Type B pancreatic cell (in vitro differentiated cells): ENCODE data around the gene ABHD2. TPM values are rescaled to one million over a fixed set of nuclear protein-coding genes. Genes with fewer than 3 reads are reported as not detected.
"Not testable (repeated sequence)": the region's sequence is repeated elsewhere in the genome, so short reads cannot be mapped to it uniquely, and the experiment has no call there.

Source experiments
- DNase-seq: peaks from one replicate; pipeline ENCODE4 v3.0.0; 2021; ENCODE audit warnings: mixed read lengths; ENCODE audit not compliant: unreplicated experiment; ENCODE audit errors: extremely low spot score
- H3K27ac Mint-ChIP-seq: 2 replicates; pipeline ENCODE4 v1.8.0; 2021; ENCODE audit warnings: mild to moderate bottlenecking, mixed read lengths
- H3K27me3 Mint-ChIP-seq: 2 replicates; pipeline ENCODE4 v1.8.0; 2021; ENCODE audit warnings: mixed read lengths
- H3K36me3 Mint-ChIP-seq: 2 replicates; pipeline ENCODE4 v1.8.0; 2021; ENCODE audit warnings: mixed read lengths
- H3K4me1 Mint-ChIP-seq: one replicate; pipeline ENCODE4 v1.8.0; 2021; ENCODE audit warnings: mixed read lengths; ENCODE audit not compliant: unreplicated experiment
- H3K4me3 Mint-ChIP-seq: 2 replicates; pipeline ENCODE4 v1.8.0; 2021; ENCODE audit warnings: mild to moderate bottlenecking, mixed read lengths
- H3K9me3 Mint-ChIP-seq: 2 replicates; pipeline ENCODE4 v1.8.0; 2021; ENCODE audit warnings: mixed read lengths
- CTCF ChIP-seq: fragments of 200-600 bp; sonication (generic); conservative IDR thresholded peaks from 2 replicates; pipeline ENCODE4 v1.5.0; 2021; ENCODE audit warnings: antibody characterized with exemption, mild to moderate bottlenecking
- total RNA-seq: library from RNA; stranded (reverse); gene quantifications from 2 replicates; pipeline ENCODE4 v1.2.1, GENCODE V29; 2021; ENCODE audit warnings: low replicate concordance

ABHD2 gene
- total RNA-seq, 1 donor from 2014 or later = 55.4 TPM

GRCh38 chr15:89077750-89078149, 10.5 kb upstream of the ABHD2 start:
- no peaks in the 10 kb centered on the region for H3K4me1 Mint-ChIP-seq
- no peak for TF ChIP-seq CTCF
- DNase-seq = no peak
- no peaks in the 10 kb centered on the region for H3K9me3 Mint-ChIP-seq
- no peaks in the 10 kb centered on the region for H3K36me3 Mint-ChIP-seq
- H3K27ac Mint-ChIP-seq = no peak overlapping the region
- H3K27me3 Mint-ChIP-seq = peaks cover 11% of the 10 kb centered on the region
- H3K4me3 Mint-ChIP-seq = no peak overlapping the region

GRCh38 chr15:89078851-89079810, 9.1 kb upstream of the ABHD2 start:
- H3K27me3 Mint-ChIP-seq = peaks cover 11% of the 10 kb centered on the region
- no peaks in the 10 kb centered on the region for H3K36me3 Mint-ChIP-seq
- no peaks in the 10 kb centered on the region for H3K9me3 Mint-ChIP-seq
- H3K4me1 Mint-ChIP-seq = no peaks in the 10 kb centered on the region
- H3K4me3 Mint-ChIP-seq = no peak overlapping the region
- DNase-seq = no peak
- H3K27ac Mint-ChIP-seq = no peak overlapping the region
- TF ChIP-seq CTCF = no peak

GRCh38 chr15:89081878-89082277, 6.4 kb upstream of the ABHD2 start:
- no peak overlapping the region for H3K4me3 Mint-ChIP-seq
- no peak for TF ChIP-seq CTCF
- H3K4me1 Mint-ChIP-seq = peaks cover 9% of the 10 kb centered on the region
- H3K9me3 Mint-ChIP-seq = no peaks in the 10 kb centered on the region
- peaks cover 11% of the 10 kb centered on the region for H3K27me3 Mint-ChIP-seq
- DNase-seq = no peak
- no peaks in the 10 kb centered on the region for H3K36me3 Mint-ChIP-seq
- no peak overlapping the region for H3K27ac Mint-ChIP-seq

GRCh38 chr15:89083246-89083645, 5.0 kb upstream of the ABHD2 start:
- DNase-seq = no peak

GRCh38 chr15:89085289-89085926, 2.8 kb upstream of the ABHD2 start:
- no peak overlapping the region for H3K27ac Mint-ChIP-seq

More at GRCh38 chr15:89083246-89083645, 5.0 kb upstream of the ABHD2 start:
- peaks cover 6% of the 10 kb centered on the region for H3K27me3 Mint-ChIP-seq
- no peaks in the 10 kb centered on the region for H3K36me3 Mint-ChIP-seq
- no peaks in the 10 kb centered on the region for H3K9me3 Mint-ChIP-seq
- no peak overlapping the region for H3K27ac Mint-ChIP-seq
- H3K4me3 Mint-ChIP-seq = no peak overlapping the region
- H3K4me1 Mint-ChIP-seq = peaks cover 9% of the 10 kb centered on the region
- no peak for TF ChIP-seq CTCF

GRCh38 chr15:89085933-89086332, 2.3 kb upstream of the ABHD2 start:
- H3K9me3 Mint-ChIP-seq, H3K36me3 Mint-ChIP-seq, H3K27me3 Mint-ChIP-seq, H3K27ac Mint-ChIP-seq, DNase-seq, H3K4me3 Mint-ChIP-seq: not testable (repeated sequence)
- H3K4me1 Mint-ChIP-seq = peaks cover 13% of the 10 kb centered on the region

More at GRCh38 chr15:89085289-89085926, 2.8 kb upstream of the ABHD2 start:
- Mint-ChIP-seq H3K4me1 (peaks cover 13% of the 10 kb centered on the region), H3K9me3 (no peaks in the 10 kb centered on the region), H3K36me3 (no peaks in the 10 kb centered on the region), H3K4me3 (no peak overlapping the region), H3K27me3 (no peaks in the 10 kb centered on the region)
- no peak for TF ChIP-seq CTCF
- DNase-seq = no peak

- not testable (repeated sequence) for H3K36me3 Mint-ChIP-seq, H3K27ac Mint-ChIP-seq, DNase-seq, H3K9me3 Mint-ChIP-seq, H3K27me3 Mint-ChIP-seq
- H3K4me1 Mint-ChIP-seq = peaks cover 18% of the 10 kb centered on the region
- H3K4me3 Mint-ChIP-seq = peak overlapping the region; percentile 28
Measured at GRCh38 chr15:89086390-89086789, 1.9 kb upstream of the ABHD2 start.
